GM06990 (cell line): ENCODE results near the gene LACTBL1.

ENCODE experiments used
- DNase-seq: peaks from one replicate; pipeline ENCODE4 v3.0.0-alpha.2; 2011; ENCODE audit not compliant: insufficient read length; ENCODE audit errors: extremely low read depth
- H3K27me3 ChIP-seq: replicated peaks from 2 replicates; pipeline ENCODE4 v1.6.0; 2011; ENCODE audit warnings: low read length; ENCODE audit not compliant: control insufficient read depth, insufficient read depth
- H3K36me3 ChIP-seq: 2 replicates; pipeline ENCODE4 v1.5.1; 2011; ENCODE audit warnings: low read length; ENCODE audit not compliant: control insufficient read depth, insufficient read depth
- H3K4me3 ChIP-seq: replicated peaks from 2 replicates; pipeline ENCODE4 v1.5.1; 2011; ENCODE audit warnings: low read depth, mild to moderate bottlenecking, control low read depth, low read length
- CTCF ChIP-seq: IDR thresholded peaks from 2 replicates; pipeline ENCODE4 v1.5.1; 2011; ENCODE audit warnings: low read length, control low read depth, mild to moderate bottlenecking, inconsistent platforms; ENCODE audit not compliant: insufficient read depth, poor library complexity, severe bottlenecking

Gene LACTBL1

DNA sequence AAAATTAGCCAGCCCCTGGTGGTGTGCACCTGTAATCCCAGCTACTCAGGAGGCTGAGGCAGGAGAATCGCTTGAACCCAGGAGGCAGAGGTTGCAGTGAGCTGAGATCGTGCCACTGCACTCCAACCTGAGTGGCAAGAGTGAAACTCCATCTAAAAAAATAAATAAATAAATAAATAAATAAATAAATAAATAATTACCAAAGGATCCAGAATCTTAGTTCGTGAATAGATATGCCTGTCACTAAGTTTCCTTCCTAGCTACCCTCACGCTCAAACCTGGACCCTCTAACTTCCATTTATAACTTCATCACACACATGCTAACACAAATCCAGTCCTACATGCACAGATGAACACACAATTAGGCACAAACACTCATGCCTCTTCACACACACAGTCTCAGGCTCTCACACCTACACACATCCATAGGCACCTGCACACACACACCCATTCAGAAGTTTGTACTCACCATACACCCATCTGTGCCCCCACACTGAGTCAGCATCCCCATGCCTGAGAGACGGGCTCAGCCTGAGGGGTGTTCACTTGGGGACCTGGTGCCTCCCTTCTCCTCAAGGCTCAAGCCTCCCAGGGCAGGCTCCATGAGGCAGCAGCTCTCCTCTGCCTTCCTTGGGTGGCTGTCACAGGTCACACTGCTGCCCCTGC, 61.5 kb downstream of the LACTBL1 start:
- H3K27me3 ChIP-seq = peaks cover 3% of the 10 kb centered on the region
- no peak for DNase-seq
- TF ChIP-seq CTCF = no peak

DNA sequence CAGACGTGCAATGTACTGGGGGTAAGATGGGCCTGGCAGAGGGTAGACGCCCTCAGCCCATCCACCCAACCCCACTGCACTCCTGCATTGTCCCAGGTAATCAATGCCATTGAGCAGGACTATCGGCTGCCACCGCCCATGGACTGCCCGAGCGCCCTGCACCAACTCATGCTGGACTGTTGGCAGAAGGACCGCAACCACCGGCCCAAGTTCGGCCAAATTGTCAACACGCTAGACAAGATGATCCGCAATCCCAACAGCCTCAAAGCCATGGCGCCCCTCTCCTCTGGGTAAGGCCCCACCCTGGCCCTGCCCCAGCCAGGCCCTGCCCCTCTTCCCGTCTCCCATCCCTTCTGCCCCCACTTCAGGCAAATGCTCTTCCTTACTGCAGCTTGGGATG, 62.4 kb downstream of the LACTBL1 start:
- TF ChIP-seq CTCF = no peak
- H3K36me3 ChIP-seq = no peaks in the 10 kb centered on the region
- H3K4me3 ChIP-seq = no peak overlapping the region
- H3K27me3 ChIP-seq = peaks cover 1% of the 10 kb centered on the region
- DNase-seq = no peak

More for the DNA sequence above, 61.5 kb downstream of the LACTBL1 start:
- Histone ChIP-seq H3K36me3 (no peaks in the 10 kb centered on the region), H3K4me3 (no peak overlapping the region)

- no peak for DNase-seq
- H3K4me3 ChIP-seq = no peak overlapping the region
- H3K27me3 ChIP-seq = peaks cover 1% of the 10 kb centered on the region
- no peak for TF ChIP-seq CTCF
- no peaks in the 10 kb centered on the region for H3K36me3 ChIP-seq
Observed at GRCh38 chr1:22908880-22909426, 63.7 kb downstream of the LACTBL1 start.

- TF ChIP-seq CTCF = no peak
- Histone ChIP-seq H3K36me3 (no peaks in the 10 kb centered on the region), H3K27me3 (peaks cover 1% of the 10 kb centered on the region), H3K4me3 (no peak overlapping the region)
- DNase-seq = no peak
Observed at GRCh38 chr1:22907528-22907927, 65.1 kb downstream of the LACTBL1 start.

DNA sequence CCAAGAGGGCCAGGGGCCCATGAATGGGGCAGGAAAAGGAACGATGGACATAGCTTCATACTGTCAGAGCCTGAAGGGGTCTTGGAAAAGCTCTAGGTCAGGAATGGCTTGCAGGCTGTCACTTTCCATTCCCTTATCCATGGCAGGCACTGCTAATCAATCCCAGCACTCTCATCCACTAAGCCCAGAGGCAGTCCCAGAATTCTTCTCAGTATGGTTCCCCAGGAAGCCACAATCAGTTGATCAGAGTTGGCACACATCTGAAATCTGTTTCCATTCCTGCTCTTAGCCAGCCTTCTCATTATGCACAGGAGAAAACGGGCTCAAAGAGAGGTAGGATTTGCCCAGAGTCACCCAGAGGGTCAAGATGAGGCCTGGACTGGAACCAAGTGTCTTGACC, 65.7 kb downstream of the LACTBL1 start:
- peaks cover 1% of the 10 kb centered on the region for H3K27me3 ChIP-seq
- no peak for TF ChIP-seq CTCF
- DNase-seq = no peak
- no peaks in the 10 kb centered on the region for H3K36me3 ChIP-seq
- no peak overlapping the region for H3K4me3 ChIP-seq
